Measurements from ENCODE around the gene CD14. TPM values are rescaled to one million over a fixed set of nuclear protein-coding genes. Genes with fewer than 3 reads are reported as not detected.
"Not testable (repeated sequence)": the region's sequence is repeated elsewhere in the genome, so short reads cannot be mapped to it uniquely, and the experiment has no call there.

The CD14 gene
- polyA plus RNA-seq, result 13.2 TPM
- long read RNA-seq, donor 1, transcript CD14-201 (2 exons, 1,886 nt), result major isoform, 6 of 6 reads
- long read RNA-seq, donor 1, partial matches to known transcripts, result 0 of 6 reads
- long read RNA-seq, donor 1, other reads (novel, unspliced or antisense), result 0 of 6 reads
- long read RNA-seq, donor 2, partial matches to known transcripts, result 0 of 4 reads
- long read RNA-seq, donor 2, other reads (novel, unspliced or antisense), result 0 of 4 reads
- long read RNA-seq, donor 3, transcript CD14-201 (2 exons, 1,886 nt), result major isoform, 9 of 9 reads
- long read RNA-seq, donor 3, partial matches to known transcripts, result 0 of 9 reads
- long read RNA-seq, donor 3, other reads (novel, unspliced or antisense), result 0 of 9 reads
- long read RNA-seq, donor 4, partial matches to known transcripts, result 0 of 2 reads
- long read RNA-seq, donor 4, other reads (novel, unspliced or antisense), result 0 of 2 reads
- long read RNA-seq, donor 5, partial matches to known transcripts, result 0 of 4 reads
- long read RNA-seq, donor 5, other reads (novel, unspliced or antisense), result 0 of 4 reads
- long read RNA-seq, donor 6, transcript CD14-201 (2 exons, 1,886 nt), result major isoform, 8 of 9 reads
- long read RNA-seq, donor 6, partial matches to known transcripts, result 0 of 9 reads
- long read RNA-seq, donor 6, other reads (novel, unspliced or antisense), result 0 of 9 reads
- long read RNA-seq, donor 7, transcript CD14-201 (2 exons, 1,886 nt), result major isoform, 5 of 6 reads
- long read RNA-seq, donor 7, partial matches to known transcripts, result 0 of 6 reads
- long read RNA-seq, donor 7, other reads (novel, unspliced or antisense), result 0 of 6 reads
- long read RNA-seq, donor 8, transcript CD14-201 (2 exons, 1,886 nt), result major isoform, 10 of 10 reads
- long read RNA-seq, donor 8, partial matches to known transcripts, result 0 of 10 reads
- long read RNA-seq, donor 8, other reads (novel, unspliced or antisense), result 0 of 10 reads
- long read RNA-seq, donor 9, partial matches to known transcripts, result 0 of 3 reads
- long read RNA-seq, donor 9, other reads (novel, unspliced or antisense), result 0 of 3 reads
- long read RNA-seq, donor 10, transcript CD14-201 (2 exons, 1,886 nt), result major isoform, 8 of 8 reads
- long read RNA-seq, donor 10, partial matches to known transcripts, result 0 of 8 reads
- long read RNA-seq, donor 10, other reads (novel, unspliced or antisense), result 0 of 8 reads
- long read RNA-seq, donor 11, partial matches to known transcripts, result 0 of 4 reads
- long read RNA-seq, donor 11, other reads (novel, unspliced or antisense), result 0 of 4 reads

GRCh38 chr5:140633021-140633471 lies at the start of gene CD14:
Gene CD14, minus strand, starts transcription at chr5:140633175. Its CDS starts 104 bp downstream, at chr5:140633071.
- Histone ChIP-seq H3K9me3 (ENCODE audit: control insufficient read depth, low read depth, low read length) (no peaks in the 10 kb centered on the region), H3K27ac (ENCODE audit: low read length) (peak within 1 kb of the TSS; percentile 21), H3K27me3 (ENCODE audit: control insufficient read depth, insufficient read depth, low read length) (peaks cover 32% of the 10 kb centered on the region), H3K4me1 (ENCODE audit: control insufficient read depth, insufficient read depth, low read length) (peaks cover 16% of the 10 kb centered on the region), H3K36me3 (ENCODE audit: control insufficient read depth, insufficient read depth, low read length) (no peaks in the 10 kb centered on the region), H3K4me3 (ENCODE audit: low read length) (peak within 1 kb of the TSS; percentile 50)
- WGBS (ENCODE audit: insufficient coverage, low lambda C conversion rate), result no CpG with 5 or more reads among the region's 16 CpGs
- peak in 1 of 2 donors; percentile 42 for DNase-seq

- no CpG with 5 or more reads among the region's 7 CpGs for WGBS (ENCODE audit: insufficient coverage, low lambda C conversion rate)
- H3K4me3 ChIP-seq (ENCODE audit: low read length), result no peak overlapping the region
- no peak overlapping the region for H3K27ac ChIP-seq (ENCODE audit: low read length)
- DNase-seq, result no peak
- H3K27me3 ChIP-seq (ENCODE audit: control insufficient read depth, insufficient read depth, low read length), result no peaks in the 10 kb centered on the region
- no peaks in the 10 kb centered on the region for H3K9me3 ChIP-seq (ENCODE audit: control insufficient read depth, low read depth, low read length)
- peaks cover 58% of the 10 kb centered on the region for H3K36me3 ChIP-seq (ENCODE audit: control insufficient read depth, insufficient read depth, low read length)
- no peaks in the 10 kb centered on the region for H3K4me1 ChIP-seq (ENCODE audit: control insufficient read depth, insufficient read depth, low read length)
Observed at GRCh38 chr5:140678993-140679392, 46.0 kb upstream of the CD14 start.

GRCh38 chr5:140677947-140678346 lies 45.0 kb upstream of the CD14 start:
- H3K9me3 ChIP-seq (ENCODE audit: control insufficient read depth, low read depth, low read length), result no peaks in the 10 kb centered on the region
- H3K27me3 ChIP-seq (ENCODE audit: control insufficient read depth, insufficient read depth, low read length), result no peaks in the 10 kb centered on the region
- no CpG with 5 or more reads among the region's 3 CpGs for WGBS (ENCODE audit: insufficient coverage, low lambda C conversion rate)
- no peaks in the 10 kb centered on the region for H3K4me1 ChIP-seq (ENCODE audit: control insufficient read depth, insufficient read depth, low read length)
- no peak for DNase-seq
- peaks cover 68% of the 10 kb centered on the region for H3K36me3 ChIP-seq (ENCODE audit: control insufficient read depth, insufficient read depth, low read length)
- H3K27ac ChIP-seq (ENCODE audit: low read length), result no peak overlapping the region
- no peak overlapping the region for H3K4me3 ChIP-seq (ENCODE audit: low read length)

GRCh38 chr5:140674629-140675028 lies 41.7 kb upstream of the CD14 start:
- H3K9me3 ChIP-seq (ENCODE audit: control insufficient read depth, low read depth, low read length), result no peaks in the 10 kb centered on the region
- H3K36me3 ChIP-seq (ENCODE audit: control insufficient read depth, insufficient read depth, low read length), result peaks cover 70% of the 10 kb centered on the region
- no peak overlapping the region for H3K27ac ChIP-seq (ENCODE audit: low read length)
- DNase-seq, result no peak
- H3K4me3 ChIP-seq (ENCODE audit: low read length), result no peak overlapping the region
- no peaks in the 10 kb centered on the region for H3K27me3 ChIP-seq (ENCODE audit: control insufficient read depth, insufficient read depth, low read length)
- WGBS (ENCODE audit: insufficient coverage, low lambda C conversion rate), result no CpG with 5 or more reads among the region's 4 CpGs
- H3K4me1 ChIP-seq (ENCODE audit: control insufficient read depth, insufficient read depth, low read length), result no peaks in the 10 kb centered on the region

GRCh38 chr5:140674211-140674610 lies 41.2 kb upstream of the CD14 start:
- H3K36me3 ChIP-seq (ENCODE audit: control insufficient read depth, insufficient read depth, low read length), result peaks cover 70% of the 10 kb centered on the region
- WGBS (ENCODE audit: insufficient coverage, low lambda C conversion rate), result no CpG with 5 or more reads among the region's 2 CpGs
- H3K4me3 ChIP-seq (ENCODE audit: low read length), result no peak overlapping the region
- no peak for DNase-seq
- no peaks in the 10 kb centered on the region for H3K4me1 ChIP-seq (ENCODE audit: control insufficient read depth, insufficient read depth, low read length)
- H3K27ac ChIP-seq (ENCODE audit: low read length), result no peak overlapping the region
- no peaks in the 10 kb centered on the region for H3K27me3 ChIP-seq (ENCODE audit: control insufficient read depth, insufficient read depth, low read length)
- H3K9me3 ChIP-seq (ENCODE audit: control insufficient read depth, low read depth, low read length), result no peaks in the 10 kb centered on the region

- DNase-seq, result no peak
- Histone ChIP-seq H3K27me3 (ENCODE audit: control insufficient read depth, insufficient read depth, low read length) (no peaks in the 10 kb centered on the region), H3K9me3 (ENCODE audit: control insufficient read depth, low read depth, low read length) (no peaks in the 10 kb centered on the region), H3K36me3 (ENCODE audit: control insufficient read depth, insufficient read depth, low read length) (peaks cover 73% of the 10 kb centered on the region), H3K4me3 (ENCODE audit: low read length) (no peak within 1 kb of the TSS), H3K4me1 (ENCODE audit: control insufficient read depth, insufficient read depth, low read length) (no peaks in the 10 kb centered on the region), H3K27ac (ENCODE audit: low read length) (no peak within 1 kb of the TSS)
- no CpG with 5 or more reads among the region's 45 CpGs for WGBS (ENCODE audit: insufficient coverage, low lambda C conversion rate)
Observed at GRCh38 chr5:140673187-140673976, 40.4 kb upstream of the CD14 start, which contains the start of gene DND1. Gene DND1, minus strand, starts transcription at chr5:140673576. Its CDS starts 34 bp downstream, at chr5:140673542.

GRCh38 chr5:140672455-140673186 lies 39.6 kb upstream of the CD14 start:
- Histone ChIP-seq H3K36me3 (ENCODE audit: control insufficient read depth, insufficient read depth, low read length) (peaks cover 76% of the 10 kb centered on the region), H3K4me1 (ENCODE audit: control insufficient read depth, insufficient read depth, low read length) (no peaks in the 10 kb centered on the region), H3K9me3 (ENCODE audit: control insufficient read depth, low read depth, low read length) (no peaks in the 10 kb centered on the region), H3K4me3 (ENCODE audit: low read length) (no peak overlapping the region), H3K27ac (ENCODE audit: low read length) (no peak overlapping the region), H3K27me3 (ENCODE audit: control insufficient read depth, insufficient read depth, low read length) (no peaks in the 10 kb centered on the region)
- peak in 1 of 2 donors; percentile 47 for DNase-seq
- WGBS (ENCODE audit: insufficient coverage, low lambda C conversion rate), result no CpG with 5 or more reads among the region's 70 CpGs

GRCh38 chr5:140671472-140672125 lies 38.6 kb upstream of the CD14 start:
- H3K4me3 ChIP-seq (ENCODE audit: low read length), result no peak overlapping the region
- no peaks in the 10 kb centered on the region for H3K27me3 ChIP-seq (ENCODE audit: control insufficient read depth, insufficient read depth, low read length)
- peaks cover 70% of the 10 kb centered on the region for H3K36me3 ChIP-seq (ENCODE audit: control insufficient read depth, insufficient read depth, low read length)
- H3K4me1 ChIP-seq (ENCODE audit: control insufficient read depth, insufficient read depth, low read length), result no peaks in the 10 kb centered on the region
- no peak overlapping the region for H3K27ac ChIP-seq (ENCODE audit: low read length)
- peak in 1 of 2 donors; percentile 9 for DNase-seq
- no peaks in the 10 kb centered on the region for H3K9me3 ChIP-seq (ENCODE audit: control insufficient read depth, low read depth, low read length)
- no CpG with 5 or more reads among the region's 7 CpGs for WGBS (ENCODE audit: insufficient coverage, low lambda C conversion rate)

- not testable (repeated sequence) for H3K4me3 ChIP-seq (ENCODE audit: low read length); H3K27ac ChIP-seq (ENCODE audit: low read length); H3K9me3 ChIP-seq (ENCODE audit: control insufficient read depth, low read depth, low read length); H3K27me3 ChIP-seq (ENCODE audit: control insufficient read depth, insufficient read depth, low read length); H3K4me1 ChIP-seq (ENCODE audit: control insufficient read depth, insufficient read depth, low read length); DNase-seq
- no CpG with 5 or more reads among the region's 4 CpGs for WGBS (ENCODE audit: insufficient coverage, low lambda C conversion rate)
- H3K36me3 ChIP-seq (ENCODE audit: control insufficient read depth, insufficient read depth, low read length), result peaks cover 64% of the 10 kb centered on the region
Observed at GRCh38 chr5:140671035-140671434, 38.1 kb upstream of the CD14 start.
